Measurements from ENCODE around the gene PXN. TPM values are rescaled to one million over a fixed set of nuclear protein-coding genes. Genes with fewer than 3 reads are reported as not detected.

Gene PXN
- total RNA-seq, 1 donor from 2014 or later: 29.5 TPM

DNA sequence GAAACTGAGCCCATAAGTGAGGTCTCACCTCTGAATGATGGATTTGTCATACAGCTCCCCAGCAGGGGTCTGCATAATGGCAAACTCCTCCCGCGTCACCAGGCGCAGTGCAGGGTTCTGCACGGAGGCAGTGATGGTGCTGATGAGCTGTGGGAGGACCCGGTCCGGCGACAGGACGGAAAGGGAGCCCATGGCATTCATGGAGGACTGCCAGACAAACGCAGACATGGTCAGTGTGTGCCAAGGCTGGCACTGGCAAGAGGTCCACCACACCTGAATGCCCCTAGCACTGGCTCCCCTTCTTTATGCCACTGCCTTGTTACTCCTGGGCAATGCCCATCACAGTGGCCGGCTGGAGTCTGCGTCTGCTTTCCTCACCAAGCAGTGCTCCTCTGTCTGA lies 103.7 kb downstream of the PXN start:
- Histone ChIP-seq H3K27me3 (ENCODE audit: control insufficient read depth, insufficient read depth, low read length) (no peaks in the 10 kb centered on the region), H3K4me3 (ENCODE audit: low read depth, low read length) (no peak overlapping the region), H3K36me3 (ENCODE audit: control insufficient read depth, insufficient read depth, low read length) (peaks cover 53% of the 10 kb centered on the region)
- FAIRE-seq (no peak), DNase-seq (ENCODE audit: low read depth) (no peak)
- TF ChIP-seq, protein P1, sequence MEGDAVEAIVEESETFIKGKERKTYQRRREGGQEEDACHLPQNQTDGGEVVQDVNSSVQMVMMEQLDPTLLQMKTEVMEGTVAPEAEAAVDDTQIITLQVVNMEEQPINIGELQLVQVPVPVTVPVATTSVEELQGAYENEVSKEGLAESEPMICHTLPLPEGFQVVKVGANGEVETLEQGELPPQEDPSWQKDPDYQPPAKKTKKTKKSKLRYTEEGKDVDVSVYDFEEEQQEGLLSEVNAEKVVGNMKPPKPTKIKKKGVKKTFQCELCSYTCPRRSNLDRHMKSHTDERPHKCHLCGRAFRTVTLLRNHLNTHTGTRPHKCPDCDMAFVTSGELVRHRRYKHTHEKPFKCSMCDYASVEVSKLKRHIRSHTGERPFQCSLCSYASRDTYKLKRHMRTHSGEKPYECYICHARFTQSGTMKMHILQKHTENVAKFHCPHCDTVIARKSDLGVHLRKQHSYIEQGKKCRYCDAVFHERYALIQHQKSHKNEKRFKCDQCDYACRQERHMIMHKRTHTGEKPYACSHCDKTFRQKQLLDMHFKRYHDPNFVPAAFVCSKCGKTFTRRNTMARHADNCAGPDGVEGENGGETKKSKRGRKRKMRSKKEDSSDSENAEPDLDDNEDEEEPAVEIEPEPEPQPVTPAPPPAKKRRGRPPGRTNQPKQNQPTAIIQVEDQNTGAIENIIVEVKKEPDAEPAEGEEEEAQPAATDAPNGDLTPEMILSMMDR (IDR thresholded peaks at IDR 0.05; ENCODE audit: insufficient read depth, low read length, severe bottlenecking): no peak

Other genes starting within 250 kb of the PXN start
- gene RAB35, start 149.0 kb downstream of the PXN start, total RNA-seq: 26.9 and 31.5 TPM in 2 replicates
- 52.4 and 75.8 TPM in 2 replicates for gene GCN1, start 71.0 kb downstream of the PXN start, total RNA-seq
- gene RPLP0, start 64.6 kb downstream of the PXN start, total RNA-seq: 5,132 and 7,160 TPM in 2 replicates
- under 0.01 and 383 TPM in 2 replicates for gene RNU4-2, start 26.2 kb upstream of the PXN start, total RNA-seq
- gene RNU4-1, start 27.5 kb upstream of the PXN start, total RNA-seq: under 0.01 and 564 TPM in 2 replicates
- 0.79 and 1.3 TPM in 2 replicates for gene SIRT4, start 36.6 kb upstream of the PXN start, total RNA-seq
- gene PLA2G1B, start 62.0 kb upstream of the PXN start, total RNA-seq: not detected in 2 replicates
- not detected in 2 replicates for gene MSI1, start 103.4 kb upstream of the PXN start, total RNA-seq
- gene COX6A1, start 172.4 kb upstream of the PXN start, total RNA-seq: 659 and 789 TPM in 2 replicates
- gene TRIAP1, start 180.7 kb upstream of the PXN start, total RNA-seq: 40.5 and 45.2 TPM in 2 replicates
- gene GATC, start 180.7 kb upstream of the PXN start, total RNA-seq: 15.1 and 21.6 TPM in 2 replicates
- gene SRSF9, start 204.0 kb upstream of the PXN start, total RNA-seq: 325 and 349 TPM in 2 replicates
- gene DYNLL1, start 230.4 kb upstream of the PXN start, total RNA-seq: 268 and 325 TPM in 2 replicates